HG02759 (cell line): ENCODE data around the gene FRS2.

Experiments
- ATAC-seq: cut with Tn5 transposase; IDR thresholded peaks from one replicate; pipeline ENCODE4 v1.9.1; 2021; ENCODE audit warnings: mild to moderate bottlenecking, moderate library complexity; ENCODE audit not compliant: unreplicated experiment

FRS2 gene

GRCh38 chr12:69459477-69459876, 10.7 kb upstream of the FRS2 start:
- no peak for ATAC-seq

GRCh38 chr12:69464428-69464827, 5.8 kb upstream of the FRS2 start:
- no peak for ATAC-seq

DNA sequence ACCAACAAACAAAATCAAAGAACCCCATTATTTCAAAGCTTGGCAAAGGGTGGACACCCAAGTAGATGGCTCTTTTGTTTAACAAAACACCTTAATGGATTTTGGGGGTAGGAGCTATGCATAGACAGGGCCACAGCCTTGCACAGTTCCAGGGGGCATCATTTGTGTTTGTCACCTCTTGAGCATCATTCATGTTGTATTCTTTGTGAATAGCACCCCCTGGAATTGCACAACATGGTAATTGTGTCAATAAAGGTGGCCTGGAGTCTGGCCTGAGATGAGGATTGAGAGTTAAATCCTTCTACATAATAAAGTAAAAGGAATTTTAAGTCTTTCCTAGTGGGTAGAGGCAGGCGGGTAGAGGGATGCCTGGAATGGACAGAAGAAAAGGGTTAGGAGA, 3.3 kb upstream of the FRS2 start:
- ATAC-seq: no peak

- ATAC-seq: no peak
These were observed 2.8 kb upstream of the FRS2 start for GRCh38 chr12:69467366-69467765.

GRCh38 chr12:69468237-69469026, 1.8 kb upstream of the FRS2 start:
- no peak for ATAC-seq

DNA sequence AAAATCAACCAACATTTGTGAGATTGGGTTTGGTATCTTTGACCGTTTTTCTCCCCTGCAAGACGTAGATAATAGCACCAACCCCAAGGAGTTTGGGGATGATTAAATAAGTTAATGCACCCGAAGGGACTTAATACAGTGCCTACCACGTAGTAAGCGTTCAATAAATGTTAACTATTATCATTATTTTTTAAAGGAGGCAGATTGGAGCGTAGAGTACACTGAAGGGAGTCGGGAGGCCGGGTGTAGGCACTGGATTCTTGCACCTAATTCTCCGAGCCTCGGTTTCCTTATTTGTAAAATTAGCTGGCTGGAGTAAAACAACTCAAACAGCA, 367 bp upstream of the FRS2 start:
- no peak for ATAC-seq

- ATAC-seq: no peak
These were observed 865 bp downstream of the FRS2 start for GRCh38 chr12:69471076-69471430.

GRCh38 chr12:69471667-69472385, 1.6 kb downstream of the FRS2 start:
- no peak for ATAC-seq

GRCh38 chr12:69473262-69473661, 3.1 kb downstream of the FRS2 start:
- no peak for ATAC-seq

DNA sequence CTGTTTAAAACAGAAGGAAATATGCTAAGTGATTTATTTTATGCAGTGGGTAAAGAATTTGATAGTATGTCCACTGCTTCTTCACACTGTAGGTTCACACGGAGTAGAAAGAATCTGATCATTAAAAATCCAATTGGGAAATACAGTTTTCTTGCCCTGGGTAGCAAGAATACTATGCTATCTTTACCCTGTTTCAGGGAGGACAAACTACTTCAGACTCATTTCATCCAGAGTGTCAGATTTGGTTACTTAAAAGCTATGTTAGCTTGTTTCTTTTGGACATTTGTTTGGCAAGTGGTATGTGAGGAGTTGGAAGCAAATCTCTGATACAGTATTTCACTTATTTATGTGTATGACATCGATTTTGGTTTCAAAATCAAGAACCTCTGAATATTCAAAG, 4.3 kb downstream of the FRS2 start:
- ATAC-seq: no peak

GRCh38 chr12:69475237-69475975, 5.2 kb downstream of the FRS2 start:
- no peak for ATAC-seq

DNA sequence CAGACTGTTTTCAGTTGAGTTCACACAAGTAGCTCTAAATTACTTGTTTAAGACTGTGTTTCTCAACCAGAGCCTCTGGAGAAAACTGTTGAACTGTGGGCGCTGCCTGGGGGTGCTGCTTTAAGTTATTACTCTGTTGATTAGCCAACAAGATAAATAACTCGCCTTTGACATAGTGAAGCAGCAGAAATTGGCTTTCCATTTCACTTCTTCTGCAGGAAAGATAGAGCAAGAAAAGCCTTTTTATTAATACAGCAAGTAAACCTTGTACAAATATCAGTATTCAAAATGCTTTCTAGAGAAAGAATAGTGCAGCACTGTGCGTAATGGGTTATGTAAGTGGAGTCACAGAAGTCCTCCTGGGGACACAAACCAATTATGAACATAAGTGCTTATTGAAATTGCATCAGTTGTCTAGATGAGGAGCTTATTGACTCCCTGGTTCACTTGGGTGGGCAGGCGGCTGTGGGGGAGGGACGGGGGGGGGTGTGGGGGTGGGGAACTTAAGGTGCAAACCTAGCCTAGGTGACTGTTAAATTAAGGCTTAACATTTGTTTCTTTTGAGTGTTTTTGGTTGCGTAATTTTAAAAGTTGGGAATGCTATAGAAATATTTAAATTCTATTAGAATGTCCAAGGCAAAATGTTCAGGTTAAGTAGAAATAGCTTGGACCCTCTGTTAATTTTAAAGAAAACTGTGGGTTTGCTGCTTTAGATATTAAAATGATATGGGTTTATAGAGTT, 6.3 kb downstream of the FRS2 start:
- no peak for ATAC-seq

- no peak for ATAC-seq
These were observed 9.5 kb downstream of the FRS2 start for GRCh38 chr12:69479675-69480074.

DNA sequence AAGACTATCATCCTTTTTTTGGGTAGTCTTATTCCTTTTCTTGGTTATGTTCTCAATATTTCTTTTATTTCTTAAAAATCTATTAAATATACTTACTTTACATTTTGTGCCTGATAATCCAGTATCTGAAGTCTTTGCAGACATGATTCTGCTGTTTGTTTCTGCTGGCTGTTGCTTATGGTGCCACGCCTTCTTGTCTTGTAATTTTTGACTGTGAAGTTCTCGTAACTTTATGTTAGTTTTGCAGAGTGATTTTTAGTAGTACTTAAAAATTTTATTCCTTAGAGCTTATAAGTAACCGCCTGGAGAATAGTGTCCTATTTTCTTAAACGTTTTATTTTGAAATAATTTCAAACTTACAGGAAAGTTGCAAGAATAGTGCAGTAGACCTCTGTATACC, 10.5 kb downstream of the FRS2 start:
- ATAC-seq: no peak

DNA sequence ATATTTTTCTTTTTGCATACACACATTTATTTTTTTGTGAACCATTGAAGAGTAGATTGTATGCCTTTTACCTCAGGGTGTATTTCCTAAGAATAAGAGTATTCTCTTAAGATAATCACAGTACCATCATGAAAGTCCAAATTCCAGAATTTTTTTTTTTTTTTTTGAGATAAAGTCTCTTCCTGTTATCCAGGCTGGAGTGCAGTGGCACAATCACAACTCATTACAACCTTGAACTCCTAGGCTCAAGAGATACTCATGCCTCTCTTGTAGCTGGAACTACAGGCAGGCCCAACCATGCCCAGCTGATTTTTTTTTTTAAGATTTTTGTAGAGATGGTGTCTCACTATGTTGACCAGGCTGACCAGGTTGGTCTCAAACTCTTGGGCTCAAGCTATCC, 10.9 kb downstream of the FRS2 start:
- ATAC-seq: no peak

GRCh38 chr12:69483700-69484099, 13.5 kb downstream of the FRS2 start:
- ATAC-seq: no peak

- no peak for ATAC-seq
These were observed 14.2 kb downstream of the FRS2 start for GRCh38 chr12:69484428-69484827.

DNA sequence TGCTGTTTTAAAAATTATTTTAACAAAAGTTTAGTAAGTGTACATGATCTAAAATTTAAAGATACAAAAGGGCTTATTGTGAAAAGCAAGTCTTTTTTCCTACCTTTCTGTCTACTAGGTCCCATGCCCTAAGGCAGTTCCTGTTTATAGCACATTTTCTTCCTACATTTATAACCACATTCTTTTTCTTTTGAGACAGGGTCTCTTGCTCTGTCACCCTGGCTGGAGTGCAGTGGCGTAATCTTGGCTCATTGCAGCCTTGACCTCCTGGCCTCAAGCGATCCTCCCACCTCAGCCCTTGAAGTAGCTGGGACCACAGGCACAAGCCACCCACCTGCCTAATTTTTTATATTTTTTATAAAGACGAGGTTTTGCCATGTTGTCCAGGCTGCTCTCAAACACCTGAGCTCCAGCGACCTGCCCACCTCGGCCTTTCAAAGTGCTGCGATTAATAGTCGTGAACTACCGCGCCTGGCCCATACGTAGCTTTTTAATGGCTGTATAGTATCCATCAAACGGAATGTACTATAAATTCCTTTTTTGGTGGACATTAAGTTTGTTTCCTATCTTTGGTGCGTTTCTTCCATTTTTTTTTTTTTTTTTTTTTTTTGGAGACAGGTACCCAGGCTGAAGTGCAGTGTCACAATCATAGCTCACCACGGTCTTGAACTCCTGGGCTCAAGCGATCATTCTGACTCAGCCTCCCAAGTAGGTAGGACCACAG, 20.9 kb downstream of the FRS2 start:
- ATAC-seq: no peak

GRCh38 chr12:69492739-69493138, 22.6 kb downstream of the FRS2 start:
- no peak for ATAC-seq

- no peak for ATAC-seq
These were observed 24.9 kb downstream of the FRS2 start for GRCh38 chr12:69495071-69495470.
